H9 (cell line): ENCODE results near the gene ACSF3. TPM values are rescaled to one million over a fixed set of nuclear protein-coding genes. Genes with fewer than 3 reads are reported as not detected.
"Not testable (repeated sequence)": the region's sequence is repeated elsewhere in the genome, so short reads cannot be mapped to it uniquely, and the experiment has no call there.

Source experiments
- DNase-seq: peaks from one replicate; pipeline ENCODE4 v3.0.0-alpha.2; 2017
- H2AFZ ChIP-seq: one replicate; pipeline ENCODE4 v1.6.1; 2013; ENCODE audit warnings: mild to moderate bottlenecking, low read length, control low read depth, moderate library complexity
- H2AK5ac ChIP-seq: 2 replicates; pipeline ENCODE4 v1.6.1; 2013; ENCODE audit warnings: low read length, control low read depth, mixed read lengths; ENCODE audit not compliant: insufficient read length
- H2BK120ac ChIP-seq: one replicate; pipeline ENCODE4 v1.6.1; 2013; ENCODE audit warnings: low read depth, mild to moderate bottlenecking, low read length, control low read depth, inconsistent platforms; ENCODE audit not compliant: poor library complexity, severe bottlenecking
- H2BK12ac ChIP-seq: 2 replicates; pipeline ENCODE4 v1.6.1; 2013; ENCODE audit warnings: low read length, control low read depth, mixed read lengths, low read depth; ENCODE audit not compliant: insufficient read length
- H2BK15ac ChIP-seq: 2 replicates; pipeline ENCODE4 v1.6.1; 2013; ENCODE audit warnings: low read depth, low read length, control low read depth
- H2BK20ac ChIP-seq: one replicate; pipeline ENCODE4 v1.6.1; 2013; ENCODE audit warnings: low read depth, mild to moderate bottlenecking, low read length, control low read depth, inconsistent platforms; ENCODE audit not compliant: poor library complexity, severe bottlenecking
- H2BK5ac ChIP-seq: 2 replicates; pipeline ENCODE4 v1.6.1; 2013; ENCODE audit warnings: low read length, control low read depth, mixed read lengths; ENCODE audit not compliant: insufficient read length
- H3K14ac ChIP-seq: 2 replicates; pipeline ENCODE4 v1.6.1; 2013; ENCODE audit warnings: low read length, control low read depth; ENCODE audit not compliant: insufficient read depth
- H3K18ac ChIP-seq: 2 replicates; pipeline ENCODE4 v1.6.1; 2013; ENCODE audit warnings: low read depth, mild to moderate bottlenecking, mixed read lengths, low read length, control low read depth; ENCODE audit not compliant: insufficient read length
- H3K23ac ChIP-seq: 2 replicates; pipeline ENCODE4 v1.6.1; 2013; ENCODE audit warnings: low read length, control low read depth, mixed read lengths, low read depth; ENCODE audit not compliant: insufficient read length
- H3K23me2 ChIP-seq: 2 replicates; pipeline ENCODE4 v1.6.1; 2013; ENCODE audit warnings: low read depth, mild to moderate bottlenecking, mixed read lengths, low read length, control low read depth; ENCODE audit not compliant: insufficient read length, poor library complexity, severe bottlenecking
- H3K27ac ChIP-seq: 2 replicates; pipeline ENCODE4 v1.5.1; 2013; ENCODE audit warnings: low read length, control low read depth, mixed read lengths, low read depth; ENCODE audit not compliant: insufficient read length
- H3K27me3 ChIP-seq: 2 replicates; pipeline ENCODE4 v1.6.1; 2013; ENCODE audit warnings: low read length, control low read depth, inconsistent platforms; ENCODE audit not compliant: insufficient read depth
- H3K4ac ChIP-seq: 2 replicates; pipeline ENCODE4 v1.6.1; 2013; ENCODE audit warnings: low read depth, mild to moderate bottlenecking, control low read depth, inconsistent platforms, low read length, moderate library complexity
- H3K4me1 ChIP-seq: 2 replicates; pipeline ENCODE4 v1.6.1; 2013; ENCODE audit warnings: low read length, control low read depth, inconsistent platforms; ENCODE audit not compliant: insufficient read depth
- H3K4me2 ChIP-seq: 2 replicates; pipeline ENCODE4 v1.6.1; 2013; ENCODE audit warnings: low read length, control low read depth, mixed read lengths; ENCODE audit not compliant: insufficient read length, insufficient read depth
- H3K56ac ChIP-seq: 2 replicates; pipeline ENCODE4 v1.6.1; 2013; ENCODE audit warnings: low read depth, mild to moderate bottlenecking, mixed read lengths, low read length, control low read depth; ENCODE audit not compliant: insufficient read length
- H3K79me1 ChIP-seq: 2 replicates; pipeline ENCODE4 v1.6.1; 2013; ENCODE audit warnings: low read depth, mild to moderate bottlenecking, moderate library complexity, low read length, control low read depth, inconsistent platforms; ENCODE audit not compliant: insufficient read depth, poor library complexity, severe bottlenecking
- H3K79me2 ChIP-seq: 2 replicates; pipeline ENCODE4 v1.6.1; 2013; ENCODE audit warnings: low read length, control low read depth, inconsistent platforms; ENCODE audit not compliant: insufficient read depth
- H3K9ac ChIP-seq: 2 replicates; pipeline ENCODE4 v1.6.1; 2013; ENCODE audit warnings: low read length, control low read depth, mixed read lengths; ENCODE audit not compliant: insufficient read length; ENCODE audit errors: extremely low read depth
- H3K9me3 ChIP-seq: one replicate; pipeline ENCODE4 v1.6.1; 2013; ENCODE audit warnings: low read depth, low read length, inconsistent platforms; ENCODE audit not compliant: control insufficient read depth
- H3T11ph ChIP-seq: one replicate; pipeline ENCODE4 v1.6.1; 2013; ENCODE audit warnings: mild to moderate bottlenecking, low read length, control low read depth, inconsistent platforms
- H4K20me1 ChIP-seq: one replicate; pipeline ENCODE4 v1.6.1; 2013; ENCODE audit not compliant: control insufficient read depth, insufficient read length, insufficient read depth
- H4K5ac ChIP-seq: 2 replicates; pipeline ENCODE4 v1.6.1; 2013; ENCODE audit warnings: low read depth, mild to moderate bottlenecking, mixed read lengths, low read length, control low read depth; ENCODE audit not compliant: insufficient read length
- H4K8ac ChIP-seq: replicated peaks from 2 replicates; pipeline ENCODE4 v1.6.1; 2013; ENCODE audit warnings: low read length, control low read depth, mixed read lengths, low read depth; ENCODE audit not compliant: insufficient read length
- H4K91ac ChIP-seq: 2 replicates; pipeline ENCODE4 v1.6.1; 2013; ENCODE audit warnings: low read depth, mild to moderate bottlenecking, moderate library complexity, mixed read lengths, low read length, control low read depth; ENCODE audit not compliant: insufficient read length
- H3K27ac Mint-ChIP-seq, 3 experiments: 2 replicates in 2 of 3; 3 replicates in 1 of 3; pipeline ENCODE4 v1.8.0; 2020 to 2021; ENCODE audit warnings: mixed read lengths in 3 of 3, mild to moderate bottlenecking in 1 of 3, moderate library complexity in 1 of 3
- H3K27me3 Mint-ChIP-seq: 2 replicates; pipeline ENCODE4 v1.8.0; 2021; ENCODE audit warnings: low read depth, mild to moderate bottlenecking, moderate library complexity, mixed read lengths
- H3K36me3 Mint-ChIP-seq, 3 experiments: 2 replicates in 2 of 3; 3 replicates in 1 of 3; pipeline ENCODE4 v1.8.0; 2020 to 2021; ENCODE audit warnings: low read depth in 3 of 3, mixed read lengths in 3 of 3; ENCODE audit not compliant: insufficient read depth in 1 of 3
- H3K4me1 Mint-ChIP-seq, 2 experiments: 2 replicates each; pipeline ENCODE4 v1.8.0; 2020; ENCODE audit warnings: mixed read lengths in 2 of 2
- H3K4me3 Mint-ChIP-seq, 2 experiments: 2 replicates in 1 of 2; 3 replicates in 1 of 2; pipeline ENCODE4 v1.8.0; 2020 to 2021; ENCODE audit warnings: mild to moderate bottlenecking in 2 of 2, mixed read lengths in 2 of 2, moderate library complexity in 1 of 2
- H3K9me3 Mint-ChIP-seq, 2 experiments: 2 replicates in 1 of 2; 3 replicates in 1 of 2; pipeline ENCODE4 v1.8.0; 2020; ENCODE audit warnings: mild to moderate bottlenecking in 2 of 2, mixed read lengths in 2 of 2, moderate library complexity in 1 of 2
- WGBS: extraction: QIAGEN DNeasy Blood & Tissue Kit; methylation state at CpG from one replicate; pipeline ENCODE4 v1.1.7; 2013; ENCODE audit warnings: missing lambda C conversion rate, low lambda C conversion rate, mixed read lengths; ENCODE audit not compliant: insufficient read length; ENCODE audit errors: extremely low coverage; 5-methylcytosine and 5-hydroxymethylcytosine counted together
- total RNA-seq: library from RNA; stranded (reverse); gene quantifications from 2 replicates; pipeline ENCODE4 v1.2.1, GENCODE V29; 2021
- TF ChIP-seq, protein P1 (sequence below): fragments of 200-600 bp; sonication (generic); conservative IDR thresholded peaks from 3 replicates; pipeline ENCODE4 v1.8.0; 2021; ENCODE audit warnings: antibody characterized with exemption, mild to moderate bottlenecking

Gene ACSF3
- total RNA-seq, 1 experiment from 2014 or later = 31.3 TPM

DNA sequence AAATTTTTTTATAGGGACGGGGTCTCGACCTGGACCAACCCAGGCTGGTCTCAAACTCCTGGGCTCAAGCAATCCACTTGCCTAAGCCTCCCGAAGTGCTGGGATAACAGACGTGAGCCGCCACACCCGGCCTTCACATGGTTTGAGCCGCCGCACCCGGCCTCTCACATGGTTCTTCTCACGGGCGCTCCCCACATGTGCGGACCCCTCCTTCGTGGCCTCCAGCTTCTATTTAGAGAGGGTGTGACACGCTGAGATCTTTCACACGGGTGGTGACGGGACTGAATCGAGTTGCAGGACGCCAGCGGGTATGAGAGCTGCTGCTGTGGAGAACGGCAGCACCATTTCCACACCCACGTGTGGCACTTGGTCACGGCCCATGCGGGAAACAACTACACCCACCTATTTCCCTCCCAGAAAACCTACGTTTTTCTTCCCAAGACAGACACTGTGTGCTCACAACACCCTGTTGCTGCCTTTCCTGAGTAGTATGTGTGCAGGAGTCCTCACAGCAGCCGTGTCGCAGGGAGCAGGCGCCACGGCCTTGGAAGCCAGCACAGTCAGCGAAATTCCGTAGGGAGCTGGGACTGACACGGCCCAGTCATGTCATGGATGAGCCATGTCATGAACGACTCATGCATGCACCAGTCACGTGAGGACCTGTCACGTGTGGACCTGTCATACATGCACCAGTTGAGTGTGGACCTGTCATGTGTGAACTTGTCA is 20.1 kb upstream of the ACSF3 start:
- WGBS = no CpG with 5 or more reads among the region's 34 CpGs
- Histone ChIP-seq H3T11ph (no peak overlapping the region), H2BK5ac (no peak overlapping the region), H3K18ac (no peak overlapping the region), H3K9ac (no peak overlapping the region), H2BK15ac (no peak overlapping the region), H4K91ac (no peak overlapping the region), H3K79me2 (no peaks in the 10 kb centered on the region), H2AK5ac (no peak overlapping the region), H3K27ac (no peak overlapping the region), H3K4me1 (no peaks in the 10 kb centered on the region), H2BK12ac (no peak overlapping the region), H3K14ac (no peak overlapping the region), H3K4me2 (no peak overlapping the region), H3K23ac (no peak overlapping the region), H4K5ac (no peak overlapping the region), H3K4ac (no peak overlapping the region), H4K20me1 (no peaks in the 10 kb centered on the region), H2AFZ (no peak overlapping the region), H3K79me1 (no peaks in the 10 kb centered on the region), H2BK120ac (no peak overlapping the region), H3K23me2 (no peaks in the 10 kb centered on the region), H3K9me3 (peaks cover 9% of the 10 kb centered on the region), H3K27me3 (no peaks in the 10 kb centered on the region), H3K56ac (no peak overlapping the region), H4K8ac (no peak overlapping the region), H2BK20ac (no peak overlapping the region)
- H3K4me1 Mint-ChIP-seq = no peaks in the 10 kb centered on the region
- TF ChIP-seq, protein P1, sequence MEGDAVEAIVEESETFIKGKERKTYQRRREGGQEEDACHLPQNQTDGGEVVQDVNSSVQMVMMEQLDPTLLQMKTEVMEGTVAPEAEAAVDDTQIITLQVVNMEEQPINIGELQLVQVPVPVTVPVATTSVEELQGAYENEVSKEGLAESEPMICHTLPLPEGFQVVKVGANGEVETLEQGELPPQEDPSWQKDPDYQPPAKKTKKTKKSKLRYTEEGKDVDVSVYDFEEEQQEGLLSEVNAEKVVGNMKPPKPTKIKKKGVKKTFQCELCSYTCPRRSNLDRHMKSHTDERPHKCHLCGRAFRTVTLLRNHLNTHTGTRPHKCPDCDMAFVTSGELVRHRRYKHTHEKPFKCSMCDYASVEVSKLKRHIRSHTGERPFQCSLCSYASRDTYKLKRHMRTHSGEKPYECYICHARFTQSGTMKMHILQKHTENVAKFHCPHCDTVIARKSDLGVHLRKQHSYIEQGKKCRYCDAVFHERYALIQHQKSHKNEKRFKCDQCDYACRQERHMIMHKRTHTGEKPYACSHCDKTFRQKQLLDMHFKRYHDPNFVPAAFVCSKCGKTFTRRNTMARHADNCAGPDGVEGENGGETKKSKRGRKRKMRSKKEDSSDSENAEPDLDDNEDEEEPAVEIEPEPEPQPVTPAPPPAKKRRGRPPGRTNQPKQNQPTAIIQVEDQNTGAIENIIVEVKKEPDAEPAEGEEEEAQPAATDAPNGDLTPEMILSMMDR = no peak
- H3K27me3 Mint-ChIP-seq = peaks cover 5% of the 10 kb centered on the region
- H3K4me3 Mint-ChIP-seq = no peak overlapping the region
- H3K27ac Mint-ChIP-seq = no peak overlapping the region; a peak in 1 of 7 replicates
- no peak for DNase-seq
- peaks cover 0 to 4% (median 0%) of the 10 kb centered on the region in 3 experiments; a peak in 3 of 7 replicates for H3K36me3 Mint-ChIP-seq
- peaks cover 31 to 32% of the 10 kb centered on the region in 2 experiments for H3K9me3 Mint-ChIP-seq

DNA sequence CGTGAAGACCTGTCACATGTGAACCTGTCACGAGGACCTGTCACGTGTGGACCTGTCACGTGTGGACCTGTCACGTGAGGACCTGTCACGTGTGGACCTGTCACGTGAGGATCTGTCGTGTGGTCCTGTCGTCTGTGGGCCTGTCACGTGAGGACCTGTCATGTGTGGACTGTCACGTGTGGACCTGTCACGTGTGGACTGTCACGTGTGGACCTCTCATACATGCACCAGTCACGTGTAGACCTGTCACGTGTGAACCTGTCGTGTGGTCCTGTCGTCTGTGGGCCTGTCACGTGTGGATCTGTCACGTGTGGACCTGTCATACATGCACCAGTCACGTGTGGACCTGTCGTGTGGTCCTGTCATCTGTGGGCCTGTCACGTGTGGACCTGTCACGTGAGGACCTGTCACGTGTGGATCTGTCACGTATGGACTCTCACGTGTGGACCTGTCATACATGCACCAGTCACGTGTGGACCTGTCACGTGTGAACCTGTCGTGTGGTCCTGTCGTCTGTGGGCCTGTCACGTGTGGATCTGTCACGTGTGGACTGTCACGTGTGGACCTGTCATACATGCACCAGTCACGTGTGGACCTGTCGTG is 19.5 kb upstream of the ACSF3 start:
- not testable (repeated sequence) for H3K23ac ChIP-seq, H3K4ac ChIP-seq, H2BK12ac ChIP-seq, H3K79me2 ChIP-seq, H3K79me1 ChIP-seq, H4K8ac ChIP-seq, H3K4me3 Mint-ChIP-seq, H2AFZ ChIP-seq, H2BK15ac ChIP-seq, H2BK120ac ChIP-seq, H3K23me2 ChIP-seq, H3K27ac ChIP-seq, H3T11ph ChIP-seq, H3K14ac ChIP-seq, H2BK20ac ChIP-seq, H3K4me1 ChIP-seq, H3K27ac Mint-ChIP-seq, H4K5ac ChIP-seq, H4K91ac ChIP-seq, H2AK5ac ChIP-seq, H4K20me1 ChIP-seq, H3K27me3 Mint-ChIP-seq, H3K27me3 ChIP-seq, H3K18ac ChIP-seq, H3K9me3 ChIP-seq, H3K4me2 ChIP-seq, H3K4me1 Mint-ChIP-seq, H2BK5ac ChIP-seq, DNase-seq, H3K9ac ChIP-seq, H3K36me3 Mint-ChIP-seq, H3K56ac ChIP-seq
- WGBS = no CpG with 5 or more reads among the region's 35 CpGs
- peaks cover 31 to 32% of the 10 kb centered on the region in 2 experiments for H3K9me3 Mint-ChIP-seq
